GM18868 (cell line): ENCODE results near the gene C2orf78.

Experiments
- ATAC-seq: cut with Tn5 transposase; IDR thresholded peaks from one replicate; pipeline ENCODE4 v1.9.1; 2021; ENCODE audit warnings: mild to moderate bottlenecking, moderate library complexity; ENCODE audit not compliant: unreplicated experiment

The C2orf78 gene

DNA sequence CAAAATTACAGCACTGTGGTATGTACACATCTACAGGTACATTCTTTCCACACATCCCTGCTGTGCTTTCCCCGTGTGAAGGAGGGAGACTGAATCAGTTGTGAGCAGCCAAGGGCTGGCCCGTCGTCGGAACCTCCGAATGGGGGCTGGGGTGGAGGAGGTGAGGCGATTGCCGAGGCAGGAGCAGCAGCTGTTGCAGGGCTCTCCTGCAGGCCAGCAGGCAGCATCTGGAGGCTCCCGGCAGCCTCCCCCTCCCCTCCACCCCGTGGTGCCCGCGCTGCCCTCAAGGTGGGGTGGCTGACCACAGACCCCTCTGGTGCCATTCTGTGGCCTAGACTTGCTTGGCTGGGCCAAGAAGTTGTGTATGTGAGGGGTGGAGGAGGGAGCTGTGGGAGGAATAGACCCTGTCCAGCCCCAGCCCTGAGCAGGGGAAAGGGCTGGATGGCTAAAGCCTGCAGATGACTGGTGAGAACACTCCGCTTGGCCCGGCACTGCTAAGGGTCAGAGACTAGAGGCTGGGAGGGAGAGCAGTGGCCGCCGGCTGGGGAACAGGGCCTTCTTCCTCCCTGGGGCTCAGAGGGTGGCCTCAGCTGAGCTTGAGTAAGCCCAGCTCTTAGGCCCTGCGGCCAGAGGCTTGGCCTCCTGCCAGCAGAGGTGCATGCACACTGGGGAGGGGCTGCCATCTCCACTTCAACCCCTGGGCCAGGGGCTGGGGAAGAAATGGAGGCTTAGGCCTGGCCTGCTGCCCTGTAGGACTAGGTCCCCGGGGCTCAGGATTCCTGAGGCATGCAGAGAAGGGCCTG is 52.4 kb downstream of the C2orf78 start:
- ATAC-seq: no peak

DNA sequence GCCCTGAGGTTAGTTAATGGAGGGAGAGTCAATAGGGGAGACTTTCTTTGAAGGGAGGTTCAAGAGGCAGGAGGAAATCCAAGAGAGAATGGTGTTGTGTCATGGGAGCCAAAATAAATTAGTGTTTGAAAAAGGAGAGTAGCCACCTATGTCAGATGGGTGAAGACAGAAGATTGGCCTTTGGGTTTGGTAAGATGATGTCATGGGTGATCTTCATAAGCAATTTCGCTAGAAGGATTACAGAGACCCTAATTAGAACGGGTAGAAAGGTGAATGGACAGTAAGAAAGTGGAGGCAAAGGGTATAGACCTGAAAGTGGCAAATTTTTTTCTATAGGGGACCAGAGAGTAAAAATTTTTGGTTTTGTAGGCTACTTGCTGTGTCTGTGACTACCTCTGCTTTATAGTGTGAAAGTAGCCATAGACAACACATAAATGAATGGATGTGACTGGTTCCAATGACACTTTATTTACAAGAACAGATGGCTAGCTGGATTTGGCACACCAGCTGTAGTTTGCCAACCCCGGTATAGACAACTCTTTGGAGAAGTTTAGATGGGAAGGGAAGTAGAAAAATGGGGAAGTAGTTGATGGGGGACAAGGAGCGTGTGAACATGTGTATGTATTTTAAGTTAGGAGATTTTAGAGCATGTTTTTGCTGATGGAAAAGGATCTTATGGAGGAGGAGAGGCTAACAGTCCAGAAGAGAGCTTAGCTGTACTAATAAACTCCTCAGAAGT is 54.0 kb downstream of the C2orf78 start:
- no peak for ATAC-seq

DNA sequence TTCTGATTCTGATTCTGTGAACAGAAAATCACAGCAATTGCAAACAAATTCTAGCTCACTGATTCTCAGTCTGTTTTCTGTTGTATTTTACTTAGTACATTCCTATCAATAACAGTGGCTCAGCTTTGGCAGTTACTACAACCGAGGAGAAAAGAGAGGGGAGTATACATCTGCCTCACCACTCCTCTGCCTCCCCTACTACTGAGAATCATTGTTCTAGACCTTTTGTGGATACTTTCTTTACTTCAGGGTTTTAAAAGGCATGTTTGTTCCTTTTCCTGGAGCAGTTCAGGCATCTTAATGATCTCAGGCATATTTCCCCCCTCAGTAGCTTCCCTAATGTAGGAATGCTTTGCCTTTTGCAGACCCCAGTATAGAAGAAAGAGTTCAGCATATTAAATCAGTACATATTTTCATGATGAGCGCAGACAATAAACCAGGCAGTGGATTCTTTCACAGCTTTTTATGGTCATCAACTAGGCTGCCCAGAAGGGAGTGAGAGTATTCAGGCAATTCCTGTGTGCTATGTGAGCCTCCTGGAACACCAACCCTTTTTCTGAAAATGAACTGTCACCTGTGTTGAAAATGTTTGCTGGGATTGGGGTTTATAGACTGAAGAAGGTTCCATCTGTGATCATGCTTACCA is 55.0 kb downstream of the C2orf78 start:
- ATAC-seq: no peak

DNA sequence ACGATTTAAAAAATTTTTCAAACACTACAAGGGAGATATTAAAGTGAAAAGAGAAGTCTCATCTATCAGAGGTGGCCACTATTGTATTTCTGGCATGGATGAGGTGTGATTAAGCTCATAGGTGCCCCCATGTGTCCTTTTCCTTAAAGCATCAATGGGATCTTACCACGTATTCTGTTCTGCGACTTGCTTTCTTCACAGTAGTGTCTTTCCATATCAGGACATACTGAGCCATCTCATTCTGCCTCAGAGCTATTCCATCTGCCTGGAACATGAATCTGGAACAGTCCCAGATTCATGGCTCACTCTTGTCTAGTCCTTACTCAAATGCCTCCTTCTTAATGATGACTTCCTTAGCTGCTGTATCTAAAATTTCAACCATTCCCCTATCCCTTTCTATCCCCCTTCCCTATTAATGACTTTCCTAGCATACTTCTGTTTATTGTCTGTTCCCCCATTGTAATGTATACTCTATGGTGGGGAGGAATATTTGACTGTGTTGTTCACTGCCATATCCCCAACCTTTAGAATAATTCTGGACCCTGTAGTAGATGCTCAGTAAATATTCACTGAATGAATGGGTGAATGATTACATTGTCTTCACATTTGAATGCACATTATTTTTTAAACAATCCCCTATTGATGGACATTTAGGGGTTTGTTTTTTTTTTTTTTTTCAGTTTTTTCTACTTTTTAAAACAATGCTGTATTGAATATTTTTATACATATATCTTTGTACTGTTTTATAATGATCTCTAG is 55.8 kb downstream of the C2orf78 start:
- no peak for ATAC-seq

DNA sequence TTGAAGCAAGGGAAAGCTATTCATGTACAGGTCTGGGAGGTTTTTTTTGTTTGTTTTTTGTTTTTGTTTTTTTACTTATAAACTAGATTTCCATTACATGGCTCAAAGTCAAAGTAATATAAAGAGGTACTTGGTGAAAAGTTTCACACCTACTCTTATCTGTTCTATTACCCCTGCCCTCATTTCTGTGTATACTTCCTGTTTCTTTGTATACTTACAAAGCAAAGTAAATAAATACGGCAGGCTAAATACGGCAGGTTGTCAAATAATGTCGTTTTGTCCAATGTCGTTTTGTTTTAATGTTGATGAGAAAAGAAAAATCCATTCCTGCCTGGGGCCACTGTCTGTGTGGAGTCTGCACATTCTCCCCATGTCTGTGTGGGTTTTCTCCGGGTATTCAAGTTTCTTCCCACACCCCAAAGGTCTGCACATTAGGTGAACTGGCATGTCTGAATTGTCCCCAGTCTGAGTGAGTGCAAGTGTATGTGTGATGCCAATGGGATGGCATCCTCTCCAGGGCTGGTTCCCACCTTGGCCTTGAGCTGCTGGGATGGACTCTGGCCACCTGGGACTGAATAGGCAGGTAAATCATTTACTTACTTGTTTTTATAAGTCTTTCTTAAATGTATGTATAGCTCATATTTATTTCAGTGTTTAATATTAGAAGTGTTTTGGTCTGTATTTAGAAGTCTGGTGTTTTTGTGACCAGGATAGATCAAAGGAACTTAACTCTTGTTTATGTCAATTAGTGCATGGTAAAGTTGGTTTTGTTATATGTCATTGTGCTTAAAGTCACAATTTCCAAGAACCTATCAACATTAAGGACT is 58.1 kb downstream of the C2orf78 start:
- ATAC-seq: no peak

DNA sequence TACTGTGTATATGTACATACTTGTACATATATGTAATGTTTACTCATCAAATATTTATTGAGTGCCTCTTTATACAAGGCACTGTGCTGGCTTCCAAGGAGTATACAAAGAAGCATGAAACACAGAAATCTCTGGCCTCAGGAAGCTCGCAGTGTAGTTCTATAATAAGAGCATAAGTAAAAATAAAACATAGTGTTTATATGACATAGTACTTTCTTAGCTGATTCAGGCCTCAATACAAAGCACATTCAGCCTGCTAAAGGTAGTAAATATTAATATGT is 58.7 kb downstream of the C2orf78 start:
- no peak for ATAC-seq

DNA sequence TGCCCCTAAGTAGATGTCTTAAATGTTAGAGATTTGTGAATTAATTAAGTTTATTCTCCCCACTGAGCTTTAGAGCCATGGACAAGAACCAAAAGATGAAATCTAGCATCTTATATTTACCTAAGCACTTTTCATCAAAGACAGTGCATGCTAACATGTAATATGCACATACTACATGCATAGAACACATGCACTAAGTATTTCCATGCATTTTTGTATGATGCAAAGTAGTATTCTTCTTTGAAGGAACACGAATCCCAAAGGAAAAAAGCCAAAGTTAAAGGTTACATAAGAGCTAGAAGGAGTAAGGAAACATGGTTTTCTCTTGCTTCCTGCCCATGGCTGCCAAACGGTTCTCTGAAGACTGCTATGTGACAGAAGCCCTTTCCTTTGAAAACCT is 60.1 kb downstream of the C2orf78 start:
- ATAC-seq: no peak

DNA sequence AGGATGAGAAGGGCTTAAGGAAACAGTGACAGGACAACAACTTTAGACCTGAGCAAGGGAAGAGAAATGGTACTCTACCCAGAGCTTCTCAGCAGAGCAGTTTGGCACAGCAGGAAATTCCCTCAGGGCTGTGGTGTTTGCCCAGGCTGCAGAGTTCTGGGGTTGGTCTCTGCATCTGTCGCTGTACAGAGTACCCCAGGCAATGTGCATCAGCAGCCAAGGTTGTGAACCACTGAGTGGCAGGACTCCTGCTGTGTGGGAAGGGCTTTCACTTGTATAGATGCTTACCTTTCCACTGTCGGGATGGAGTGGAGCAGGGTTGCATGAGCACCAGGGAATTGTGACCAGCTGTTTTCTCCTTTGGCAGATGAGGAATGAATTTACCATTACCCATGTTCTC is 66.0 kb downstream of the C2orf78 start:
- no peak for ATAC-seq

DNA sequence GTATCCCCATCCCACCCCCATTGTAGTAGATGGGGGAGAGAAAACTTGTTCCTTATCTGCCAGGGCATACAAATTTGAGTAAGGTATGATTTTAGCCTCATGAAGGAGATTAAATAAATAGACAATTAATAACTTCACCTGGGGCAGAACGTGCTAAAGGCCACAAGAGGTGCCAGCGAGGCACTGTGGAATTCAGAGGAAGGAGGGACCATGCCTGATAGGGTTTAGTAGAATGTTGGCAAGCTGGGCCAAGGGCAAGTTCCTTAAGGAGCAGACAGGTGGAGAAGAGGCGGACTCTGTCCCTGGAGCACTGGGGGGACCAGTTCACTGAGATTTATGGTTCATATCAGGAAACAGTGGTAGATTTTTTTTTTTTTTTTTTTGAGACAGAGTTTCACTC is 67.3 kb downstream of the C2orf78 start:
- no peak for ATAC-seq

DNA sequence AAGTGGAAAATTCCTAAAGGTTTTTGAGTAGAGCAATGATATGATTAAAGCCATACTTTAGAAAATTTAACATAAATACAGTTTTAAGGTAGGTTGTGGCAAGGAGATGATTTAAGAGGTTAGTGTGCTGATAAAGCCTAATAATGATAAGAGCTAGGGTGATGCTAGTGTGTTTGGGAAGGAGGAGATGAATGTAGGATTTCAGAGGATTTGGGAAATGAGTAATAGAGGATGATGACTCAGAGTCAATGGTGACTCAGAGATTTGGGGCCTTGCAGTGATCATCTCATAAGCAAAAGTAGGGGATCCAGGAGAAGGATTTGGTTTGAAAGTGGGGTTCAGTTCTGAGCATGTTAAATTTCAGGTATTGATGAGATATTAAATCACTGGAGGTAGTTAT is 68.0 kb downstream of the C2orf78 start:
- no peak for ATAC-seq

DNA sequence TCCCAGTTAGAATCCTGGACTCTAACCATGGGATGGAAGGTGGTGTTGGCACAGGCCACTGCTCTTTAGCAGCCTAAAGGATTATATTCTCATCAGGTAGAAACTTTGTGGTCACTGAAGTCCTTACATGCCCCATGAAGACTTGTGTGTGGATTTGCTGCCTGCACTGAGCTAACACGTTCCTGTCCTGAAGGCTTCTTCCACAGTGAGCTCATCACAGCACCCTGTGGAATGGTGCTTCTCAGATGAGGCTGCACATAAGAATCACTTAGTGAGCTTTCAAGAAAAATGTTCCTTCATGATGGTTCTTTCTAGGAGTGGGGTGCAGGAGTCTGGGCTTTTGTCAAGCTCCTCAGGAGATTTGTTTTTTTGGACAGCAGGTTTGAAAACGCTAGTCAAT is 71.5 kb downstream of the C2orf78 start:
- no peak for ATAC-seq

DNA sequence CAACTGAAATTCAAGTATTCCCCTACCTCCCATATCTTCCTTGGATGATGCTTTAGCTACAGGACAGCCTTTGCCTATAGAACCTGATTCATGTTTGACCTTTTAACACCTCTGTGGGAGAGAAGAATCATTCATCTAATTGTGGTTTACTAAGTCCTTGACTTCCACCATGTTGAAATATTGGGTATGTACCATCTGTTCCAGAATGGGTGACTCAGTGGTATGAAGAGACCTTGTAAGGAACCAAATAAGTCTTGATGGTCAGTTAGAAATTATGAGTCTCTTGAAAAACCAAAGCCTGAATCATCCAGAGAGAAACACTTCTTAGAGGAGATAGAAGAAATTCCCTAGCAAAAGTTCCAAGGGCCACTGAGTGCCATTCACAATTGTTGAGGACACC is 72.2 kb downstream of the C2orf78 start:
- no peak for ATAC-seq

DNA sequence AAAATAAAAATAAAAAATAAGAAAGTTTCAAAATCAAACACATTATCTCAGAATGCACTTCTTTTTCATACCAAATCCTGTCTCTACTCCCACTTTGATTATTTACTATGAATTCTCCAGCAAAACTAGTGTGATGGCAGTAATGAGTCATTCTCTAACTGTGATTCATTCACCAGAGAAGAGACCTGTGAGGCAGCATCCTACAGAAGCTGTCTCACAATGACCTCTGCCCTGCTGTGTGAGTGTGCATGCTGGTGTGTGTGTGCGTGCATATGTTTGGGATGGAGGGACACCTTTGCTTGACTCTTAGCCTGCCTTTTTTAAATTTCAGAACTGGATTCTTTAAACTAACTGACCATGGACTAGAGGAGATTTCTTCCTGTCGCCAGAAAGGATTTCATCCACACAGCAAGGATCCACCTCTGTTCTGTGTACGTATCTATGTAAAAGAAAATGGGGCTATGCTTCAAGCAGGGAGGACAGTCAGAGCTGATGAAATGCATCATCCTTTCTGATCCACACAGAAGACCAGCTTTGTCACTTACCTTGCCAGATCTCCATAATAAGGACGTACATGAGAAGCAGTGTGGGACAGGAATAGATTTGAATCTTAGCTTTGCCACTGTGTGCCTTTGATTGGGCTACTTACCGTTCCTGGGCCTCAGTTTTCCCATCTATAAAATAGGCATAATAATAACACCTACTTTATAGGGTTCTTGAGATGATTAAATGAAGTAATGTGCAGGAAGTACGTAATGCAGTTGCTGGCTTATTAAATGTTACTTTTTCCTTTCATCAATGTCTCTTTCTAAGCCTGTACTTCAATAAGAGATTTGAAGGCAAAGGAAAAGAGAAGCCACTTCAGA is 76.0 kb downstream of the C2orf78 start:
- ATAC-seq: no peak

DNA sequence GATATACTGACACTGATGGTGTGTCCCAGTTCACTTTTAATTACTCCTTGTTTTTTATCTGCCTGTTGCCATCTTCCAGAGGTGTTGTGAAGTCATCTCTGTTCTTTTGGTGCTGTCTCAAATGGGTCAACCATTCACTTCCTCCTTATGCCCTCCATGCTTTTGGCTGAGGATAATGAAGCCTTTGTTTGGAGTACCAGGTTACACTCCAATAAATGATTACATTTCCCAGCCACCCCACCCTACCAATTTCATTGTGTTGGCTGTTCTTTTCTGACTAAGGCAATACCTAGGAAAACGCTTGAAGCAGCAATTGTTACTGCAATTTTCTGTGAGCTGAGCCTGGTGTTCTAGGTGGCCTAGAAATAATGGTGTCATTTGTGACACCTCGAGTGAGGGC is 79.0 kb downstream of the C2orf78 start:
- ATAC-seq: no peak
